ENCODE measurements around the gene CCDC138. TPM values are rescaled to one million over a fixed set of nuclear protein-coding genes. Genes with fewer than 3 reads are reported as not detected.

CCDC138 gene
- total RNA-seq, 4 donors from 2014 or later = 4.2 to 9.2 (median 6.5) TPM

- 84 to 93% methylated on average over 5 to 8 of the region's 15 CpGs for WGBS, 2 donors
- DNase-seq = no peak
Observed at GRCh38 chr2:108906403-108907077, 120.0 kb downstream of the CCDC138 start.

GRCh38 chr2:108907822-108908712 is 121.5 kb downstream of the CCDC138 start:
- intact Hi-C loops (cut with DNase I) = no loop called here
- no peaks in the 10 kb centered on the region for H3K9me3 ChIP-seq
- H3K27ac ChIP-seq = no peak overlapping the region
- H3K4me1 ChIP-seq = peaks cover 0 to 9% (median 0%) of the 10 kb centered on the region in 3 donors
- peaks cover 0 to 48% (median 0%) of the 10 kb centered on the region in 3 donors for H3K36me3 ChIP-seq
- DNase-seq = no peak
- H3K27me3 ChIP-seq = no peaks in the 10 kb centered on the region
- H3K4me3 ChIP-seq = no peak overlapping the region
- WGBS, 2 donors = 85 to 88% methylated on average over 12 to 14 of the region's 24 CpGs
- TF ChIP-seq CTCF (IDR thresholded peaks at IDR 0.05) (no peak), POLR2A (IDR thresholded peaks at IDR 0.05) (no peak)

More at GRCh38 chr2:108906403-108907077, 120.0 kb downstream of the CCDC138 start:
- Histone ChIP-seq H3K36me3 (peaks cover 0 to 48% (median 0%) of the 10 kb centered on the region in 3 donors), H3K4me1 (peaks cover 0 to 9% (median 0%) of the 10 kb centered on the region in 3 donors), H3K27ac (no peak overlapping the region), H3K27me3 (no peaks in the 10 kb centered on the region), H3K4me3 (no peak overlapping the region), H3K9me3 (no peaks in the 10 kb centered on the region)
- intact Hi-C loops (cut with DNase I) = no loop called here
- TF ChIP-seq POLR2A (IDR thresholded peaks at IDR 0.05) (no peak), CTCF (IDR thresholded peaks at IDR 0.05) (no peak)

- no peaks in the 10 kb centered on the region for H3K9me3 ChIP-seq
- H3K4me1 ChIP-seq = peaks cover 0 to 9% (median 0%) of the 10 kb centered on the region in 3 donors
- no peak for DNase-seq
- peaks cover 0 to 48% (median 0%) of the 10 kb centered on the region in 3 donors for H3K36me3 ChIP-seq
- H3K27me3 ChIP-seq = no peaks in the 10 kb centered on the region
- intact Hi-C loops (cut with DNase I) = no loop called here
- no peak overlapping the region for H3K27ac ChIP-seq
- 71 to 73% methylated on average over 1 of the region's 1 CpG for WGBS, 2 donors
- no peak overlapping the region for H3K4me3 ChIP-seq
- TF ChIP-seq CTCF (IDR thresholded peaks at IDR 0.05) = no peak
- TF ChIP-seq POLR2A (IDR thresholded peaks at IDR 0.05) = no peak
Observed at GRCh38 chr2:108908713-108909070, 122.1 kb downstream of the CCDC138 start.

- H3K4me3 ChIP-seq = no peak overlapping the region
- WGBS, 2 donors = 63 to 72% methylated on average over 1 to 8 of the region's 9 CpGs
- TF ChIP-seq POLR2A (IDR thresholded peaks at IDR 0.05) (no peak), CTCF (IDR thresholded peaks at IDR 0.05) (no peak)
- no peaks in the 10 kb centered on the region for H3K9me3 ChIP-seq
- H3K36me3 ChIP-seq = peaks cover 0 to 48% (median 0%) of the 10 kb centered on the region in 3 donors
- DNase-seq = no peak
- H3K27ac ChIP-seq = no peak overlapping the region
- intact Hi-C loops (cut with DNase I) = no loop called here
- H3K4me1 ChIP-seq = peaks cover 0 to 9% (median 0%) of the 10 kb centered on the region in 3 donors
- H3K27me3 ChIP-seq = no peaks in the 10 kb centered on the region
Observed at GRCh38 chr2:108909275-108909823, 122.8 kb downstream of the CCDC138 start.
